22Rv1 (cell line): ENCODE measurements around the gene CASP3.

Experiments used
- H3K27ac ChIP-seq: fragments of 450-650 bp; 2 replicates; pipeline ENCODE4 v1.5.1; 2017
- CTCF ChIP-seq: fragments of 450-650 bp; IDR thresholded peaks from 2 replicates; pipeline ENCODE4 v1.5.1; 2017; ENCODE audit warnings: mild to moderate bottlenecking
- ZFX ChIP-seq: fragments of 450-650 bp; IDR thresholded peaks from 2 replicates; pipeline ENCODE4 v1.6.1; 2017; ENCODE audit warnings: antibody characterized with exemption, borderline replicate concordance

Gene CASP3

DNA sequence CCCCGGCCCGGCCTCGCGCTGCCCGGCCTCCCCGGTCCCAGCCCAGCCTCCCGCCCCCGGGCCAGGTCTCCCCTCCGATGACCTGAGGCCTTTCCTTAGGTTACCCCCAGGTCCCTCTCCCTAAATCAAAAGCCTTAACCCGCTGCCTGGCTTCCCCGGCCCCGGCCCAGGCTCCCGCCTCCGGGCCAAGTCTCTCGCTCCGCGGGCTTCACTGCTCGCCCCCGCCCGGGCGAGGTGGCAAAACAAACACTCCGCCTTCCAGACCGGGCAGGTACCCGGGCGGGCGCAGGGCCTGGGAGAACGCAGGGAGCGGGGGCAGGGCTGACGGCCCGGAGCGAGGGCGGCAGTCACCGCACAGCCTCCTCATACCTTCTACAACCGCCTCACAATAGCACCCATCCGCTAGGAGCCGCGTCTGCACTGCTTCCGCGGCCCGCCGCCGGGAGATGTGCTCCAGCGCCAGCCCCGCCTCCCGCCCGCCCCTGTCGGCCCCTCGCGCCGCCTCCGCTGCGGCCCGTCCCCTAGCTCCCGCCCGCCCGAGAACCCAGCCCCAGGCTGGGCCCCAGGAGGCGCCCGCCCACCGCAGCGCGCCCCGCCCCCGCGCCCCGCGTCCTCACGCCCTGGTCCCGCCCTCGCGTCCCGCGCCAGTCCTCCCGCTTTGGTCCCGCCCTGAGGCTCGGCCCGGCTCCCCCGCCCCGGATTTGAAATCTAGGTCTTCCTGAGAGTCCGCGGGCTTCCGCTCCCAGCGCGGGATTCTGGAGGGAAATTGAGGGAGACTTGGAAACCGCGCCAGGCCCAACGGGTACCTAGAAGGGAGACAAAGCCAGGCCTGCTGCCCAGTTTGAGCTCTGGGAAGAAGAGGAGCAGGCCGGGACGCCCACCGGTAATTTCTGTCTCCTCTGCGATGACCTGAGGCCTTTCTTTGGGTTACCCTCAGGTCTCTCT lies at the start of gene CASP3, which contains the start of gene PRIMPOL:
Gene CASP3 (minus strand): TSS at position 422 of the 945 bp plus-strand sequence. CDS start 10,994 bp downstream, outside the sequence.
Gene PRIMPOL (plus strand): TSS at position 713 of the 945 bp plus-strand sequence. CDS start 7,403 bp downstream, outside the sequence.
- peak within 1 kb of the TSS; percentile 97 for H3K27ac ChIP-seq
- peak; percentile 34; the same call in 1 of the 2 replicates for TF ChIP-seq CTCF
- no peak for TF ChIP-seq ZFX

- no peak overlapping the region for H3K27ac ChIP-seq
Measured at GRCh38 chr4:184697956-184698355, 48.7 kb upstream of the CASP3 start.

GRCh38 chr4:184695178-184695896 lies 46.1 kb upstream of the CASP3 start:
- no peak for TF ChIP-seq CTCF
- no peak for TF ChIP-seq ZFX
- H3K27ac ChIP-seq, result no peak overlapping the region

More at GRCh38 chr4:184697956-184698355, 48.7 kb upstream of the CASP3 start:
- TF ChIP-seq ZFX (no peak), CTCF (no peak)

DNA sequence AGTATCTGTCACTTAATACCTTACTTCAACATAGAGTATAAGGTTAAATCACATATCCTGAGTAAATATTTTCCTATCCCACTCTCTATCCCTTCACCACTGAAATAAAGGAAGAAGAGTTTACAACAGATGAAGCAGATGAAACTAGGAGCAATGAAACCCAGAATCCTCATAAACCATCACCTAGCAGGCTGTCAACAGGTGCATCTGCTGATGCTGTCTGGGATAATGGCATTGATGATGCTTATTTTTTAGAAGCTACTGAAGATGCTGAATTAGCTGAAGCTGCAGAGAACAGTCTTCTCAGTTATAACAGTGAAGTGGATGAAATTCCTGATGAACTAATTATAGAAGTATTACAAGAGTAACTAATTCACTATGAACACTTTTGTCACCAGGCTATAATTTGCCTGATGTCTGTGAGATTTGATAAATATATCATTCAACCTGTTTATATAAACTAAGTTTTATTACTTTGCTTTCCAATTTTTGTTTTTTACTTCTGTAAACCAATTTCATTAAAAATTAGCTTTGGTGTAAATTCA lies 45.2 kb upstream of the CASP3 start:
- TF ChIP-seq ZFX, result no peak
- TF ChIP-seq CTCF, result no peak
- no peak overlapping the region for H3K27ac ChIP-seq

- no peak overlapping the region for H3K27ac ChIP-seq
- TF ChIP-seq CTCF (no peak), ZFX (no peak)
Measured at GRCh38 chr4:184693056-184693455, 43.8 kb upstream of the CASP3 start.

- no peak overlapping the region for H3K27ac ChIP-seq
- TF ChIP-seq ZFX, result no peak
- no peak for TF ChIP-seq CTCF
Measured at GRCh38 chr4:184689681-184690080, 40.4 kb upstream of the CASP3 start.
